Thyroid gland (tissue), 4 donors: ENCODE results near the gene LPAR2. TPM values are rescaled to one million over a fixed set of nuclear protein-coding genes. Genes with fewer than 3 reads are reported as not detected.
A peak's percentile ranks its signal among the peaks of the same experiment; 100 is the strongest.

ENCODE experiments used
- DNase-seq, 2 donors: peaks; one replicate each; pipeline ENCODE4 v3.0.0-alpha.2; 2019
- H3K27ac ChIP-seq, 3 donors: fragments of 200-600 bp; sonication (generic); 1 replicate in 2 of 3; 2 replicates in 1 of 3; pipeline ENCODE4 v1.5.1; 2016 to 2019; ENCODE audit warnings: mild to moderate bottlenecking in 1 of 3, moderate library complexity in 1 of 3
- H3K27me3 ChIP-seq: fragments of 200-600 bp; sonication (generic); one replicate; pipeline ENCODE4 v1.5.1; 2019
- H3K36me3 ChIP-seq, 2 donors: fragments of 200-600 bp; sonication (generic); one replicate each; pipeline ENCODE4 v1.5.1; 2016 to 2019
- H3K4me1 ChIP-seq, 2 donors: fragments of 200-600 bp; sonication (generic); one replicate each; pipeline ENCODE4 v1.5.1; 2017 to 2019
- H3K4me3 ChIP-seq, 3 donors: fragments of 200-600 bp; sonication (generic); replicated peaks in 1 of 3; 1 replicate in 2 of 3; 2 replicates in 1 of 3; pipeline ENCODE4 v1.5.1; 2016; ENCODE audit warnings: mild to moderate bottlenecking in 1 of 3
- H3K9me3 ChIP-seq: fragments of 200-600 bp; sonication (generic); one replicate; pipeline ENCODE4 v1.5.1; 2017
- POLR2A ChIP-seq, 2 donors: fragments of 450-650 bp; IDR thresholded peaks; one replicate each; pipeline ENCODE4 v1.6.1; 2017; ENCODE audit warnings: antibody characterized with exemption in 2 of 2, mild to moderate bottlenecking in 2 of 2, moderate library complexity in 1 of 2
- WGBS, 2 donors: methylation state at CpG; one replicate each; pipeline ENCODE4 v1.1.5; 2017; 5-methylcytosine and 5-hydroxymethylcytosine counted together
- intact Hi-C: fragments of 100-400 bp; cut with DNase I; formaldehyde crosslinking; loops from one replicate; pipeline ENCODE4 v1.15.1; 2023
- total RNA-seq, 4 donors: library from RNA; depleted of rRNA; stranded (reverse); fragments of >200 nt; gene quantifications; one replicate each; pipeline ENCODE4 v1.2.3, GENCODE V29; 2016
- TF ChIP-seq, protein P1 (sequence below), 6 experiments: fragments of 200-600 bp in 3 of 6; fragments of 450-650 bp in 3 of 6; sonication (generic) in 3 of 6; IDR thresholded peaks; one replicate each; pipeline ENCODE4 v1.5.1; 2016 to 2019; ENCODE audit warnings: antibody characterized with exemption in 6 of 6, mild to moderate bottlenecking in 2 of 6, inconsistent platforms in 1 of 6, moderate library complexity in 1 of 6

Gene LPAR2
- total RNA-seq, 4 donors from 2014 or later: 10.2 to 35.2 (median 22.9) TPM

DNA sequence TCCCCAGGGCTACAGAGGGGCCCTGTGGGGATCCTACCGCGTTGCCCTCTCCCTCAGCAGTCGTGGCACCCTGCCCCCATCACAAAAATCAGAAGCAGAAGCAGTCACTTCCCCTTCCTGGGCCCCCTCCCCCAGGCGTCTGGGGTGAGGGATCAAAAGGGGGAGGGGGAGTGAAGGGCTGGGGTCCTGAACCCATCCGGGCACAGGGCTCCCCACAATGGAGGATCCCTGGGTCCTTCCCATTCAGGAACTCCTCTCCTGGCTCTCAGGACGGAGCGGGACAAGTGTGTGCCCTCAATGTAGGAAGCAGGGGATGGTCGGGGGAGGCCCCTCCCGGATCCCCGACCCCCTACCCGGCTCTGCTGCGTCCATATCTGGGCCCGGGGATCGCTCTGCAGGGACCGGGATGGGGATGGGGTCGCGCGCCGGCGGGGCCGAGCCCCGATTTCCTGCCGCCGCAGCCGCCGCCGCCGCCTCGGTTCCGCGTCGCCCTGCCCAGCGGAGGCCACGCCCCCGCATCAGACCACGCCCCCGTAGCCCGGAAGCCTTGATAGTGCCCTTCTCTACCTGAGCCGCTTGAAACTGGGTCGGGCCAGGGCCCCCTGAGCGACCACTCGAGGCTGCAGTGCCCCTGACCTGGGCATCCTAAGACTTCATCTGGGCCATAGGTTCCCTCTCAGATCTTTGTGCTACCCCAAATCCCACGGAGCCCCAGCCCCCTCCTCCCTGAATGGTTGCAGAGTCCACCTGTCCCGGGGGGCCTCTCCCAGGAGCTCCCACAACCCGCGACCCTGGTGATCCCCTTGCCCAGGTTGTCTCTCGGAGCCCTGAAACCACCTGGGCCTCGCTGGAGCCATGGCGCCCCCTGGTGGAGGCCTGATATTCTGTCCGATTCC lies 15.4 kb upstream of the LPAR2 start, which contains the start of gene GMIP:
GMIP (minus strand) TSS at position 500 of the 896 bp plus-strand sequence; CDS start at position 372, 128 bp downstream.
- Histone ChIP-seq H3K4me3 (peak within 1 kb of the TSS; percentile 33 to 63 (median 52)), H3K27ac (peak within 1 kb of the TSS in 2 of 3 donors; percentile 27 to 32), H3K27me3 (no peaks in the 10 kb centered on the region), H3K36me3 (peaks cover 27 to 32% of the 10 kb centered on the region in 2 donors), H3K4me1 (peaks cover 8 to 14% of the 10 kb centered on the region in 2 donors), H3K9me3 (no peaks in the 10 kb centered on the region)
- intact Hi-C loops: loop anchor here (2.0 kb wide), 1 partner anchor 109 kb away; no protein-coding TSS in a partner anchor
- TF ChIP-seq, protein P1, sequence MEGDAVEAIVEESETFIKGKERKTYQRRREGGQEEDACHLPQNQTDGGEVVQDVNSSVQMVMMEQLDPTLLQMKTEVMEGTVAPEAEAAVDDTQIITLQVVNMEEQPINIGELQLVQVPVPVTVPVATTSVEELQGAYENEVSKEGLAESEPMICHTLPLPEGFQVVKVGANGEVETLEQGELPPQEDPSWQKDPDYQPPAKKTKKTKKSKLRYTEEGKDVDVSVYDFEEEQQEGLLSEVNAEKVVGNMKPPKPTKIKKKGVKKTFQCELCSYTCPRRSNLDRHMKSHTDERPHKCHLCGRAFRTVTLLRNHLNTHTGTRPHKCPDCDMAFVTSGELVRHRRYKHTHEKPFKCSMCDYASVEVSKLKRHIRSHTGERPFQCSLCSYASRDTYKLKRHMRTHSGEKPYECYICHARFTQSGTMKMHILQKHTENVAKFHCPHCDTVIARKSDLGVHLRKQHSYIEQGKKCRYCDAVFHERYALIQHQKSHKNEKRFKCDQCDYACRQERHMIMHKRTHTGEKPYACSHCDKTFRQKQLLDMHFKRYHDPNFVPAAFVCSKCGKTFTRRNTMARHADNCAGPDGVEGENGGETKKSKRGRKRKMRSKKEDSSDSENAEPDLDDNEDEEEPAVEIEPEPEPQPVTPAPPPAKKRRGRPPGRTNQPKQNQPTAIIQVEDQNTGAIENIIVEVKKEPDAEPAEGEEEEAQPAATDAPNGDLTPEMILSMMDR (IDR thresholded peaks at IDR 0.05): peak; percentile 87 to 92 (median 90)
- TF ChIP-seq POLR2A (IDR thresholded peaks at IDR 0.05): peak in 1 of 2 donors; percentile 60
- peak; percentile 78 to 82 for DNase-seq
- WGBS, 2 donors: 1 to 4% methylated on average over 13 to 28 of the region's 50 CpGs

DNA sequence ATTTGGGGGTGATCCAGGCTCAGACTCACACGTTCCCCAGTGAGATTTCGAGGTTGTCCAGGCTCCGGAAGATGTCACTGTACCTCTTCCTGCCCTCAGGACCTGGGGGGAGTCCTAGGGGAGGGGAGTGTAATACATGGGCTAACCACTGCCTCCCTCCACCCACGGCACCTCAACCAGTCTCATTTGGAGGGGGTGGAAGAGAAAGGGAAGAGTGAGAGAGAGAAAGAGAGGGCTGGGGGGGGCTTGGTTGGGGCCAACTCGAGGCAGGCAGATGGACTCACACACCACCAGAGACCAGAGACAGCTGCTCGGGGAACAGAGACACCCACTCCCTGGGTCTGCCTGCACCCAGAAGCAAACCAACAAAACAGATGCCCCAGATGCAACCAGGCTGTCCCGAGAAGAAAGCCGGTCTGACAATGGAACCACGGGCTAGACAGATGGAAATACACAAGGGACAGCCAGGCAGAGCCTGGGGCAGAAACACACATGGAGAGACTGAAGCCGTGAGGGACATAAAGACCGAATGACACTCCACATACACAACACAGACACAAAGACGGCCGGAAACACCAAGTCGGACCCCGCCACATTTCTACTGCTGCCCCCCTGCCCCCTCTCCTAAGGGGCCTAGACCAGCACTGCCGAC lies 14.6 kb upstream of the LPAR2 start:
- Histone ChIP-seq H3K27ac (peak overlapping the region in 1 of 3 donors; percentile 32), H3K27me3 (no peaks in the 10 kb centered on the region), H3K9me3 (no peaks in the 10 kb centered on the region), H3K4me1 (peaks cover 8 to 14% of the 10 kb centered on the region in 2 donors), H3K4me3 (peak overlapping the region; percentile 33 to 63 (median 52)), H3K36me3 (peaks cover 27 to 30% of the 10 kb centered on the region in 2 donors)
- WGBS, 2 donors: 26 to 33% methylated on average over 16 of the region's 16 CpGs
- intact Hi-C loops: loop anchor here (2.0 kb wide), 1 partner anchor 108 kb away; no protein-coding TSS in a partner anchor
- DNase-seq: no peak
- TF ChIP-seq POLR2A (IDR thresholded peaks at IDR 0.05): no peak
- TF ChIP-seq, protein P1 (IDR thresholded peaks at IDR 0.05): no peak

DNA sequence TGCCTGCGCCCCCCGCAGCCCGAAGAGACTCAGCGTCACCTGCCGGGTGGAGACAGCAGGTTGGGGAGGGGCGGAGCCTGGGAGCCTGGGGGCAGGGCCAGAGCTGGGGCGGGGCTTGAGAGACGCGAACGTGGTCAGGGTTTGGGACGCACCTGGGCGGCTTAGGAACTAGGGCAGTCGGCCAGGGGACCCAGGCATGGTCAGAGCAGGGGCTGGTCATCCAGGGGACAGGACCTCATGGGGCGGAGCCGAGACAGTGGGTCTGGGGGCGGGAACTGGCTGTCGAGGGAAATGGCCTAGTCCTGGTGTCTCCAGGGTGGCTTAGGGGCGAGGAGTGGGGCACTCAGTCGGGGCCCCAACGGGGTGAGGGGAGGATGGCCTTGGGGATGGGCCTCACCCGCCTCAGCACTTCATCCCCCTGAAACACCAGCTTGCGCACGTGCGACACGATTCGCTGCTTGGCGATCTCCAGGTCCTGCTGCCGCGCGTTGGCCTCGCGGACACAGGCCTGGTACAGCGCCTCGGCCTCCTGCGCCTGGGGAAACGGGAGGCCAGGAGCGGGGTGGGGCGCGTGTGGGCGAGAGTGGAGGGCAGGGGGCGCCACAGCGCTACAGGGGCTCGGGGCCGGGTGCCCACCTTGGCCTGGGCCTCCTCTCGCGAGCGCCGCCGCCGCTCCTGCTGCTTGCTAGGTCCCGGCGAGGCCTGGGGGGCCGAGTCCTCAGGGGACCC lies 9.7 kb upstream of the LPAR2 start:
- peaks cover 0 to 10% of the 10 kb centered on the region in 2 donors for H3K36me3 ChIP-seq
- H3K27ac ChIP-seq: no peak overlapping the region
- DNase-seq: peak; percentile 58 to 71
- H3K9me3 ChIP-seq: no peaks in the 10 kb centered on the region
- WGBS, 2 donors: 61 to 80% methylated on average over 36 to 39 of the region's 53 CpGs
- peaks cover 4% of the 10 kb centered on the region in 2 donors for H3K4me1 ChIP-seq
- intact Hi-C loops: no loop called here
- H3K27me3 ChIP-seq: no peaks in the 10 kb centered on the region
- no peak for TF ChIP-seq POLR2A (IDR thresholded peaks at IDR 0.05)
- TF ChIP-seq, protein P1 (IDR thresholded peaks at IDR 0.05): no peak
- no peak overlapping the region for H3K4me3 ChIP-seq

DNA sequence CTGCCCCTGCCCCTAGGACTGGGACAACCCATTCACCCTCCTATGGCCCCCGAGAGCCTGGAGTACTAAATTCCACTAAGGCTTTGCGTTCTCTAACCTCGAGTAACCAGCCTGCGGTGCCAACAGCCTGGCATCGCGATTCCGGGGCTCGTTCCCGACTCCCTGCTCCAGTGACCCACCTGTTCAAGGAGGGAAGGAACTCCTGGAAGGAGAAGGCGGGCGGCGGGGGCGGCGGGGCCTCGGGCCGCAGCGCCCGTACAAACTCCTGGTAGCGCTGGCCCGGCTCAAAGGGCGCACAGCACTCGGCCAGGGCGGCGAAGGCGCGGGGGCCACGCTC lies 9.1 kb upstream of the LPAR2 start:
- Histone ChIP-seq H3K36me3 (peaks cover 0 to 10% of the 10 kb centered on the region in 2 donors), H3K4me1 (no peaks in the 10 kb centered on the region), H3K9me3 (no peaks in the 10 kb centered on the region), H3K27ac (no peak overlapping the region), H3K4me3 (no peak overlapping the region), H3K27me3 (no peaks in the 10 kb centered on the region)
- TF ChIP-seq, protein P1 (IDR thresholded peaks at IDR 0.05): no peak
- no peak for TF ChIP-seq POLR2A (IDR thresholded peaks at IDR 0.05)
- intact Hi-C loops: no loop called here
- 55 to 59% methylated on average over 13 to 19 of the region's 27 CpGs for WGBS, 2 donors
- no peak for DNase-seq
